ENCODE measurements around the gene LDLR.
"Not testable (repeated sequence)": the region's sequence is repeated elsewhere in the genome, so short reads cannot be mapped to it uniquely, and the experiment has no call there.

Gene LDLR

GRCh38 chr19:11177592-11177991 is 88.3 kb downstream of the LDLR start:
- DNase-seq, result no peak

GRCh38 chr19:11179145-11179465 is 89.8 kb downstream of the LDLR start:
- not testable (repeated sequence) for DNase-seq

- DNase-seq, result no peak
These were observed 90.5 kb downstream of the LDLR start for GRCh38 chr19:11179716-11180297.

- no peak for DNase-seq
These were observed 91.1 kb downstream of the LDLR start for GRCh38 chr19:11180346-11180745.

- DNase-seq, result not testable (repeated sequence)
These were observed 91.7 kb downstream of the LDLR start for GRCh38 chr19:11180975-11181374.

GRCh38 chr19:11181488-11181887 is 92.2 kb downstream of the LDLR start:
- no peak for DNase-seq

Data from right forelimb (tissue), 1 donor.